ENCODE results near the gene AGRP. TPM values are rescaled to one million over a fixed set of nuclear protein-coding genes. Genes with fewer than 3 reads are reported as not detected.

AGRP gene
- total RNA-seq, 1 donor from 2014 or later, result not detected

GRCh38 chr16:67457611-67458010, 25.7 kb downstream of the AGRP start:
- TF ChIP-seq CTCF (conservative IDR thresholded peaks at IDR 0.05), result no peak
- Mint-ChIP-seq H3K36me3 (no peaks in the 10 kb centered on the region), H3K9me3 (no peaks in the 10 kb centered on the region), H3K4me3 (no peak overlapping the region), H3K27ac (no peak overlapping the region), H3K4me1 (ENCODE audit: unreplicated experiment) (peaks cover 22% of the 10 kb centered on the region), H3K27me3 (no peaks in the 10 kb centered on the region)
- DNase-seq (ENCODE audit: extremely low spot score, unreplicated experiment), result no peak

- peak; percentile 38 for TF ChIP-seq CTCF (conservative IDR thresholded peaks at IDR 0.05)
- no peak for DNase-seq (ENCODE audit: extremely low spot score, unreplicated experiment)
- no peaks in the 10 kb centered on the region for H3K9me3 Mint-ChIP-seq
- no peak overlapping the region for H3K27ac Mint-ChIP-seq
- no peaks in the 10 kb centered on the region for H3K36me3 Mint-ChIP-seq
- H3K27me3 Mint-ChIP-seq, result no peaks in the 10 kb centered on the region
- H3K4me1 Mint-ChIP-seq (ENCODE audit: unreplicated experiment), result peaks cover 22% of the 10 kb centered on the region
- H3K4me3 Mint-ChIP-seq, result no peak overlapping the region
Observed at GRCh38 chr16:67456391-67457081, 26.8 kb downstream of the AGRP start.

GRCh38 chr16:67454852-67455251, 28.5 kb downstream of the AGRP start:
- no peak for DNase-seq (ENCODE audit: extremely low spot score, unreplicated experiment)
- no peaks in the 10 kb centered on the region for H3K27me3 Mint-ChIP-seq
- no peak for TF ChIP-seq CTCF (conservative IDR thresholded peaks at IDR 0.05)
- H3K4me3 Mint-ChIP-seq, result no peak overlapping the region
- no peaks in the 10 kb centered on the region for H3K9me3 Mint-ChIP-seq
- H3K36me3 Mint-ChIP-seq, result no peaks in the 10 kb centered on the region
- H3K27ac Mint-ChIP-seq, result no peak overlapping the region
- H3K4me1 Mint-ChIP-seq (ENCODE audit: unreplicated experiment), result peaks cover 16% of the 10 kb centered on the region

- no peak overlapping the region for H3K4me3 Mint-ChIP-seq
- DNase-seq (ENCODE audit: extremely low spot score, unreplicated experiment), result no peak
- no peaks in the 10 kb centered on the region for H3K9me3 Mint-ChIP-seq
- peaks cover 16% of the 10 kb centered on the region for H3K4me1 Mint-ChIP-seq (ENCODE audit: unreplicated experiment)
- no peaks in the 10 kb centered on the region for H3K27me3 Mint-ChIP-seq
- H3K36me3 Mint-ChIP-seq, result peaks cover 5% of the 10 kb centered on the region
- no peak overlapping the region for H3K27ac Mint-ChIP-seq
- no peak for TF ChIP-seq CTCF (conservative IDR thresholded peaks at IDR 0.05)
Observed at GRCh38 chr16:67454104-67454503, 29.2 kb downstream of the AGRP start.

GRCh38 chr16:67451704-67452435, 31.5 kb downstream of the AGRP start:
- peaks cover 5% of the 10 kb centered on the region for H3K36me3 Mint-ChIP-seq
- no peaks in the 10 kb centered on the region for H3K9me3 Mint-ChIP-seq
- H3K4me1 Mint-ChIP-seq (ENCODE audit: unreplicated experiment), result peaks cover 7% of the 10 kb centered on the region
- no peak for TF ChIP-seq CTCF (conservative IDR thresholded peaks at IDR 0.05)
- no peak for DNase-seq (ENCODE audit: extremely low spot score, unreplicated experiment)
- no peaks in the 10 kb centered on the region for H3K27me3 Mint-ChIP-seq
- no peak overlapping the region for H3K27ac Mint-ChIP-seq
- no peak overlapping the region for H3K4me3 Mint-ChIP-seq

All from type B pancreatic cell (in vitro differentiated cells).